GM19351 (cell line): ENCODE measurements around the gene HNRNPH2.
A peak's percentile ranks its signal among the peaks of the same experiment; 100 is the strongest.

ENCODE experiments used
- ATAC-seq: cut with Tn5 transposase; IDR thresholded peaks from one replicate; pipeline ENCODE4 v1.9.1; 2021; ENCODE audit warnings: mild to moderate bottlenecking, moderate library complexity; ENCODE audit not compliant: unreplicated experiment

The HNRNPH2 gene

GRCh38 chrX:101407748-101408531 lies at the start of gene HNRNPH2, which contains the start of gene GLA:
Gene HNRNPH2, plus strand, starts transcription at chrX:101408222. Its CDS starts 3,767 bp downstream, at chrX:101411989.
Gene GLA, minus strand, starts transcription at chrX:101407925. Its CDS starts 22 bp downstream, at chrX:101407903.
- ATAC-seq: peak; percentile 87

GRCh38 chrX:101359966-101360365 lies 48.1 kb upstream of the HNRNPH2 start:
- ATAC-seq: no peak

- no peak for ATAC-seq
Observed at GRCh38 chrX:101360390-101360789, 47.6 kb upstream of the HNRNPH2 start.

GRCh38 chrX:101362116-101362515 lies 45.9 kb upstream of the HNRNPH2 start:
- no peak for ATAC-seq

GRCh38 chrX:101362757-101363156 lies 45.3 kb upstream of the HNRNPH2 start:
- no peak for ATAC-seq

- no peak for ATAC-seq
Observed at GRCh38 chrX:101365301-101365795, 42.7 kb upstream of the HNRNPH2 start.

- ATAC-seq: no peak
Observed at GRCh38 chrX:101368800-101369199, 39.2 kb upstream of the HNRNPH2 start.

GRCh38 chrX:101369687-101370086 lies 38.3 kb upstream of the HNRNPH2 start:
- no peak for ATAC-seq

GRCh38 chrX:101370888-101371504 lies 37.0 kb upstream of the HNRNPH2 start:
- ATAC-seq: peak; percentile 81

GRCh38 chrX:101377547-101377946 lies 30.5 kb upstream of the HNRNPH2 start:
- ATAC-seq: no peak

GRCh38 chrX:101383679-101384205 lies 24.3 kb upstream of the HNRNPH2 start:
- ATAC-seq: peak; percentile 69

GRCh38 chrX:101385026-101385684 lies 22.9 kb upstream of the HNRNPH2 start:
- no peak for ATAC-seq

GRCh38 chrX:101385795-101386541 lies 22.1 kb upstream of the HNRNPH2 start, which contains the start of gene BTK:
Gene BTK, minus strand, starts transcription at chrX:101386191. Its CDS starts 10,907 bp downstream, at chrX:101375284.
- ATAC-seq: peak; percentile 57

- no peak for ATAC-seq
Observed at GRCh38 chrX:101386542-101386885, 21.5 kb upstream of the HNRNPH2 start.

- no peak for ATAC-seq
Observed at GRCh38 chrX:101388604-101389003, 19.4 kb upstream of the HNRNPH2 start.

GRCh38 chrX:101390664-101391525 lies 17.1 kb upstream of the HNRNPH2 start, which contains the start of gene RPL36A:
Gene RPL36A, plus strand, starts transcription at chrX:101391011. Its CDS starts 33 bp downstream, at chrX:101391044.
- peak; percentile 76 for ATAC-seq

GRCh38 chrX:101391831-101392230 lies 16.2 kb upstream of the HNRNPH2 start:
- ATAC-seq: no peak

GRCh38 chrX:101393530-101394305 lies 14.3 kb upstream of the HNRNPH2 start:
- ATAC-seq: no peak

GRCh38 chrX:101394372-101394771 lies 13.7 kb upstream of the HNRNPH2 start:
- ATAC-seq: no peak
